H4 (cell line): ENCODE results near the gene PKD1L1. TPM values are rescaled to one million over a fixed set of nuclear protein-coding genes. Genes with fewer than 3 reads are reported as not detected.

Source experiments
- DNase-seq: peaks from one replicate; pipeline ENCODE4 v3.0.0-alpha.2; 2015; ENCODE audit warnings: low spot score
- total RNA-seq: library from RNA; depleted of rRNA; stranded (reverse); fragments of >200 nt; shearing (Covaris generic); gene quantifications from 2 replicates; pipeline ENCODE4 v1.2.3, GENCODE V29; 2014; rRNA removed

The PKD1L1 gene
- total RNA-seq, 1 experiment from 2014 or later = 0.02 TPM

- no peak for DNase-seq
Measured at GRCh38 chr7:47735431-47736345, 212.6 kb downstream of the PKD1L1 start.

- no peak for DNase-seq
Measured at GRCh38 chr7:47734949-47735291, 213.3 kb downstream of the PKD1L1 start.

GRCh38 chr7:47734287-47734948 is 213.8 kb downstream of the PKD1L1 start:
- no peak for DNase-seq

- no peak for DNase-seq
Measured at GRCh38 chr7:47730142-47730541, 218.1 kb downstream of the PKD1L1 start.

GRCh38 chr7:47726047-47726726 is 222.1 kb downstream of the PKD1L1 start:
- no peak for DNase-seq

GRCh38 chr7:47725031-47725780 is 223.1 kb downstream of the PKD1L1 start:
- no peak for DNase-seq

Other genes starting within 250 kb of the PKD1L1 start
- gene HUS1, start 31.1 kb upstream of the PKD1L1 start, total RNA-seq = 43.4 and 43.8 TPM in 2 replicates
- 1.1 and 8.6 TPM in 2 replicates for gene SUN3, start 80.6 kb upstream of the PKD1L1 start, total RNA-seq
- gene C7orf57, start 87.1 kb upstream of the PKD1L1 start, total RNA-seq = 0.06 and 0.08 TPM in 2 replicates
- 42.9 and 64.7 TPM in 2 replicates for gene UPP1, start 140.8 kb upstream of the PKD1L1 start, total RNA-seq
- 0.17 and 0.29 TPM in 2 replicates for gene ABCA13, start 223.0 kb upstream of the PKD1L1 start, total RNA-seq